ENCODE results near the gene DSCAML1.

DSCAML1 gene

DNA sequence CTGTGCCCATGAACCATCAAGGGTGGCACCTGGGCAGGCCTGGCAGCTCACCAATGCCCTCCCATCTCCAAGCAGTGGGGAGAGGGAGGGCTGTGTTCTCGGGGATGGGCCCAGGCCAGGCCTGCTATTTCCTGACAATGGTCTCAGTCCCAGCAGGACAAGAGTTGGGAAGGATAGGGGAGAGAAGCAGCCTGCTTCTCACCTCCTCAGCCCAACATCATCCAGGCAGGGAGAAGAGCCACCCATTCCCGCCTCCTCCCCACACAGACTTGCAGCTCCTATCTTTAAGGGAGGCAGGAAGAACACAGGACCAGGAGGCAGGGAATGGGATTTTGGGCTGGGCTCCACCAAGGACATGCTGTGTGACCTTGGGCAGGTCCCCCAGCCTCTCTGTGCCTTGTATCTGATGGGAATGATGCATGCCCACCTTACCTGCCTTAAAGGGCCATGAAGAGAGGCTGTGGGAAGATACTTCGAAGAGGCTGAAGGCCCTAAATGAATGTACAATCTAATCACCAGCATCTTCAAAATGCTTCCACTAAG is 108.7 kb downstream of the DSCAML1 start:
- no peaks in the 10 kb centered on the region for H3K36me3 ChIP-seq (replicated peaks in 1 of 2; ENCODE audit: control insufficient read depth in 2 of 2, insufficient read depth in 2 of 2, low read length in 2 of 2)
- H3K18ac ChIP-seq (ENCODE audit: low read length): peak overlapping the region; percentile 16
- no peak overlapping the region for H3K4me3 ChIP-seq (ENCODE audit: low read length in 2 of 2)
- H3K4me1 ChIP-seq (ENCODE audit: control insufficient read depth in 2 of 2, insufficient read depth in 1 of 2, low read depth in 1 of 2, low read length in 2 of 2): peaks cover 0 to 18% of the 10 kb centered on the region in 2 donors
- H2BK5ac ChIP-seq (ENCODE audit: low read length): no peak overlapping the region
- no peak overlapping the region for H3K9ac ChIP-seq (ENCODE audit: low read depth, low read length, poor library complexity)
- no peaks in the 10 kb centered on the region for H3K79me1 ChIP-seq (ENCODE audit: low read depth, low read length)
- no peak overlapping the region for H3K23ac ChIP-seq (ENCODE audit: low read depth, low read length, poor library complexity)
- H3K27me3 ChIP-seq (ENCODE audit: control insufficient read depth in 3 of 3, insufficient read depth in 3 of 3, low read depth in 1 of 3, low read length in 3 of 3): peaks cover 0 to 51% (median 0%) of the 10 kb centered on the region in 3 experiments
- no peak overlapping the region for H3K4me2 ChIP-seq (ENCODE audit: insufficient read depth, low read length, poor library complexity, severe bottlenecking)
- H3K27ac ChIP-seq (replicated peaks; ENCODE audit: low read length): no peak overlapping the region
- no peak overlapping the region for H3K14ac ChIP-seq (ENCODE audit: low read length)
- DNase-seq (ENCODE audit: low spot score): no peak
- H3K9me3 ChIP-seq (replicated peaks in 1 of 2; ENCODE audit: control insufficient read depth in 2 of 2, insufficient read depth in 1 of 2, low read depth in 1 of 2, low read length in 2 of 2): no peaks in the 10 kb centered on the region
- peak overlapping the region; percentile 18 for H2BK12ac ChIP-seq (ENCODE audit: low read length)
- WGBS, 2 donors (ENCODE audit: extremely low coverage in 2 of 2, insufficient read length in 2 of 2, insufficient replicate concordance in 1 of 2): no CpG with 5 or more reads among the region's 3 CpGs
- no peak overlapping the region for H4K8ac ChIP-seq (ENCODE audit: low read depth, low read length)
- no peak overlapping the region for H2BK15ac ChIP-seq (ENCODE audit: low read length)
- H2AK5ac ChIP-seq (ENCODE audit: low read depth, low read length): peak overlapping the region; percentile 72
- no peak overlapping the region for H2BK120ac ChIP-seq (ENCODE audit: low read depth, low read length)
- no peak overlapping the region for H4K91ac ChIP-seq (ENCODE audit: low read depth, low read length, poor library complexity)
- no peak overlapping the region for H2AFZ ChIP-seq (ENCODE audit: low read length)
- H3K4ac ChIP-seq (ENCODE audit: low read length): no peak overlapping the region

GRCh38 chr11:117687776-117688175 is 109.2 kb downstream of the DSCAML1 start:
- Histone ChIP-seq H3K79me1 (ENCODE audit: low read depth, low read length) (no peaks in the 10 kb centered on the region), H3K4me1 (ENCODE audit: control insufficient read depth in 2 of 2, insufficient read depth in 1 of 2, low read depth in 1 of 2, low read length in 2 of 2) (peaks cover 0 to 15% of the 10 kb centered on the region in 2 donors), H2BK15ac (ENCODE audit: low read length) (no peak overlapping the region), H4K8ac (ENCODE audit: low read depth, low read length) (no peak overlapping the region), H3K4ac (ENCODE audit: low read length) (no peak overlapping the region), H2AFZ (ENCODE audit: low read length) (no peak overlapping the region), H3K18ac (ENCODE audit: low read length) (no peak overlapping the region), H3K23ac (ENCODE audit: low read depth, low read length, poor library complexity) (no peak overlapping the region), H3K4me3 (ENCODE audit: low read length in 2 of 2) (no peak overlapping the region), H3K9me3 (replicated peaks in 1 of 2; ENCODE audit: control insufficient read depth in 2 of 2, insufficient read depth in 1 of 2, low read depth in 1 of 2, low read length in 2 of 2) (no peaks in the 10 kb centered on the region), H2BK120ac (ENCODE audit: low read depth, low read length) (no peak overlapping the region), H3K36me3 (replicated peaks in 1 of 2; ENCODE audit: control insufficient read depth in 2 of 2, insufficient read depth in 2 of 2, low read length in 2 of 2) (no peaks in the 10 kb centered on the region), H2BK12ac (ENCODE audit: low read length) (no peak overlapping the region), H3K27me3 (ENCODE audit: control insufficient read depth in 3 of 3, insufficient read depth in 3 of 3, low read depth in 1 of 3, low read length in 3 of 3) (peaks cover 0 to 51% (median 0%) of the 10 kb centered on the region in 3 experiments), H2AK5ac (ENCODE audit: low read depth, low read length) (no peak overlapping the region), H3K9ac (ENCODE audit: low read depth, low read length, poor library complexity) (no peak overlapping the region), H3K14ac (ENCODE audit: low read length) (peak overlapping the region; percentile 11), H3K4me2 (ENCODE audit: insufficient read depth, low read length, poor library complexity, severe bottlenecking) (no peak overlapping the region), H3K27ac (replicated peaks; ENCODE audit: low read length) (no peak overlapping the region), H2BK5ac (ENCODE audit: low read length) (no peak overlapping the region), H4K91ac (ENCODE audit: low read depth, low read length, poor library complexity) (no peak overlapping the region)
- no CpG with 5 or more reads among the region's 6 CpGs for WGBS, 2 donors (ENCODE audit: extremely low coverage in 2 of 2, insufficient read length in 2 of 2, insufficient replicate concordance in 1 of 2)
- no peak for DNase-seq (ENCODE audit: low spot score)

GRCh38 chr11:117686711-117687110 is 110.3 kb downstream of the DSCAML1 start:
- peaks cover 0 to 50% (median 0%) of the 10 kb centered on the region in 3 experiments for H3K27me3 ChIP-seq (ENCODE audit: control insufficient read depth in 3 of 3, insufficient read depth in 3 of 3, low read depth in 1 of 3, low read length in 3 of 3)
- H2BK120ac ChIP-seq (ENCODE audit: low read depth, low read length): no peak overlapping the region
- H3K9ac ChIP-seq (ENCODE audit: low read depth, low read length, poor library complexity): no peak overlapping the region

GRCh38 chr11:117685566-117685965 is 111.5 kb downstream of the DSCAML1 start:
- Histone ChIP-seq H3K18ac (ENCODE audit: low read length) (no peak overlapping the region), H3K36me3 (replicated peaks in 1 of 2; ENCODE audit: control insufficient read depth in 2 of 2, insufficient read depth in 2 of 2, low read length in 2 of 2) (no peaks in the 10 kb centered on the region), H3K79me1 (ENCODE audit: low read depth, low read length) (no peaks in the 10 kb centered on the region), H3K4ac (ENCODE audit: low read length) (no peak overlapping the region), H2BK120ac (ENCODE audit: low read depth, low read length) (no peak overlapping the region), H3K4me3 (ENCODE audit: low read length in 2 of 2) (peak overlapping the region in 1 of 2 donors; percentile 12), H2BK12ac (ENCODE audit: low read length) (no peak overlapping the region), H3K9me3 (replicated peaks in 1 of 2; ENCODE audit: control insufficient read depth in 2 of 2, insufficient read depth in 1 of 2, low read depth in 1 of 2, low read length in 2 of 2) (no peaks in the 10 kb centered on the region), H3K27ac (replicated peaks; ENCODE audit: low read length) (no peak overlapping the region), H3K14ac (ENCODE audit: low read length) (no peak overlapping the region), H3K4me2 (ENCODE audit: insufficient read depth, low read length, poor library complexity, severe bottlenecking) (no peak overlapping the region), H3K4me1 (ENCODE audit: control insufficient read depth in 2 of 2, insufficient read depth in 1 of 2, low read depth in 1 of 2, low read length in 2 of 2) (no peaks in the 10 kb centered on the region), H2AK5ac (ENCODE audit: low read depth, low read length) (no peak overlapping the region), H2BK15ac (ENCODE audit: low read length) (no peak overlapping the region), H3K9ac (ENCODE audit: low read depth, low read length, poor library complexity) (no peak overlapping the region), H3K23ac (ENCODE audit: low read depth, low read length, poor library complexity) (no peak overlapping the region), H4K8ac (ENCODE audit: low read depth, low read length) (no peak overlapping the region), H4K91ac (ENCODE audit: low read depth, low read length, poor library complexity) (no peak overlapping the region), H2BK5ac (ENCODE audit: low read length) (no peak overlapping the region), H2AFZ (ENCODE audit: low read length) (no peak overlapping the region), H3K27me3 (ENCODE audit: control insufficient read depth in 3 of 3, insufficient read depth in 3 of 3, low read depth in 1 of 3, low read length in 3 of 3) (peaks cover 0 to 52% (median 0%) of the 10 kb centered on the region in 3 experiments)
- no CpG with 5 or more reads among the region's 6 CpGs for WGBS, 2 donors (ENCODE audit: extremely low coverage in 2 of 2, insufficient read length in 2 of 2, insufficient replicate concordance in 1 of 2)
- no peak for DNase-seq (ENCODE audit: low spot score)

More at GRCh38 chr11:117686711-117687110, 110.3 kb downstream of the DSCAML1 start:
- H3K27ac ChIP-seq (replicated peaks; ENCODE audit: low read length): no peak overlapping the region
- no peak overlapping the region for H3K14ac ChIP-seq (ENCODE audit: low read length)
- no peak overlapping the region for H4K91ac ChIP-seq (ENCODE audit: low read depth, low read length, poor library complexity)
- no peaks in the 10 kb centered on the region for H3K79me1 ChIP-seq (ENCODE audit: low read depth, low read length)
- no peak overlapping the region for H3K4ac ChIP-seq (ENCODE audit: low read length)
- no peak overlapping the region for H4K8ac ChIP-seq (ENCODE audit: low read depth, low read length)
- no peak overlapping the region for H3K4me3 ChIP-seq (ENCODE audit: low read length in 2 of 2)
- H3K4me2 ChIP-seq (ENCODE audit: insufficient read depth, low read length, poor library complexity, severe bottlenecking): no peak overlapping the region
- H2BK15ac ChIP-seq (ENCODE audit: low read length): no peak overlapping the region
- H2AK5ac ChIP-seq (ENCODE audit: low read depth, low read length): no peak overlapping the region
- no peaks in the 10 kb centered on the region for H3K9me3 ChIP-seq (replicated peaks in 1 of 2; ENCODE audit: control insufficient read depth in 2 of 2, insufficient read depth in 1 of 2, low read depth in 1 of 2, low read length in 2 of 2)
- H3K18ac ChIP-seq (ENCODE audit: low read length): no peak overlapping the region
- H3K4me1 ChIP-seq (ENCODE audit: control insufficient read depth in 2 of 2, insufficient read depth in 1 of 2, low read depth in 1 of 2, low read length in 2 of 2): peaks cover 0 to 7% of the 10 kb centered on the region in 2 donors
- no peak overlapping the region for H3K23ac ChIP-seq (ENCODE audit: low read depth, low read length, poor library complexity)
- H3K36me3 ChIP-seq (replicated peaks in 1 of 2; ENCODE audit: control insufficient read depth in 2 of 2, insufficient read depth in 2 of 2, low read length in 2 of 2): no peaks in the 10 kb centered on the region
- H2BK5ac ChIP-seq (ENCODE audit: low read length): no peak overlapping the region
- no peak for DNase-seq (ENCODE audit: low spot score)
- no CpG with 5 or more reads among the region's 3 CpGs for WGBS, 2 donors (ENCODE audit: extremely low coverage in 2 of 2, insufficient read length in 2 of 2, insufficient replicate concordance in 1 of 2)
- no peak overlapping the region for H2BK12ac ChIP-seq (ENCODE audit: low read length)
- H2AFZ ChIP-seq (ENCODE audit: low read length): no peak overlapping the region
